Right renal cortex interstitium (tissue), 3 donors: ENCODE measurements around the gene RPS14. TPM values are rescaled to one million over a fixed set of nuclear protein-coding genes. Genes with fewer than 3 reads are reported as not detected.

ENCODE experiments used
- DNase-seq, 3 donors: peaks; one replicate each; pipeline ENCODE4 v3.0.0-alpha.2; 2013; ENCODE audit warnings: low read depth in 3 of 3, low spot score in 2 of 3
- polyA plus RNA-seq, 3 donors: library from polyadenylated mRNA; unstranded; fragments of 120-200 nt; gene quantifications; one replicate each; pipeline ENCODE4 v1.2.1, GENCODE V29; 2013; ENCODE audit not compliant: insufficient read length in 3 of 3

Gene RPS14
- 1,000 to 10,000 TPM; 2,305 to 2,430 (median 2,384) TPM for polyA plus RNA-seq

DNA sequence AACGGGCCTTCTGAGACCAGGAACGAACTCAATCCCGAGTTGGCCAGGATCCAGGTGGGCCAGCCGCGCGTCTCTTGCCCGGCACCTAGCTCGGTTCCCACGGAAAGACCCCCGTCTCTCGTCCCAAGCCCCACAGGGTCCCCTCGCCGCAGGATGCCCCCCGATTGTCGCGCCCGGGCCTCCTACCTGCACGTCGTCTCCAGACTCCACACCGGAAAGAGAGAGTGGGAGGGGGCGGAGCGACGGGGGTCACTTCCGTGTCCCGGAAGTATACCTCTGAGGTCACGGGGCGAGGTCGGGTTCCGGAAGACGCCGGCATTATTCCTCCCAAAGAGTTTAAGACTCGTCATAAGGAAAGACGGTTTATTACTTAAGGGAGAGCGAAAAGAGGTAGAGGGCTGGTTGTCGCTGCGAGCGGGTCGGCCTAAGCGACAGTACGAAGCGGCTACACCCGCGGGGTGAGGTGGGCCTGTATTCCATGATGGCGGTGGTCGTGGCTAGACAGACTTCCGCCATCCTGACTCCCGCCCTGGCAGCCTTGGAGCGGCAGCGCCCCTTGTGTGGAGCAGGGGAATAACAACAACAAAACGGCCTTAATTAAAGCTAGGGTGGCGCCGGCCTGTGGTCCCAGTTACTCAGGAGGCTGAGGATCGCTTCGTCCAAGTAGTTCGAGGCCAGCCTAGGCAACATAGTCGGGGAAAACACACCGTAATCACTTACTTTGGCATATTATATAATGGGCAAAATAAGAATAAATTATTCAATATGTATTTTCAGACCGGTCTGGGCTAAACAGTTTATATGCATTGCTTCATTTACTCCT is at the start of gene RPS14:
RPS14 (minus strand) TSS at position 223 of the 823 bp plus-strand sequence. CDS start 2,006 bp downstream, outside the sequence.
- DNase-seq = peak; percentile 93 to 98 (median 96)

GRCh38 chr5:150498971-150499370 is 49.4 kb upstream of the RPS14 start:
- no peak for DNase-seq

DNA sequence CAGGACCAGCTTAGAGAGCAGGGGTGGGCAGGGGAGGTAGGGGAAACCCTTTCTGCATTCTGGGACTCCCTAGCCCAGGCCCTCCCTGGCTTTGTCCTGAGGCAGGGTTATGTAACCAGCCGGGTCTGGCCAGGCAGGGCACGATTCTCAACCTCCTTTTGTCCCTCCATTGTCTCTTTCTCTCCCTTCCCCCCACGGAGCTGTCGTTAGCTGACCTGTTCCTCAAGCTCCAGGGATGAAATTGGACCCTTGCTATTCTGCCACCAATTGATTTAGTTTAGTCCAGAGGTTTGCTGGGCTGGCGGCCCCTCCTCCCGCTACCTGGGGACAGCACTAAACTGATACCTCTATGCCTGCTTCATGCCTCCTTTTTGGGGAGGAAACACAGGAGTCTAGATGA is 49.0 kb upstream of the RPS14 start:
- no peak for DNase-seq

DNA sequence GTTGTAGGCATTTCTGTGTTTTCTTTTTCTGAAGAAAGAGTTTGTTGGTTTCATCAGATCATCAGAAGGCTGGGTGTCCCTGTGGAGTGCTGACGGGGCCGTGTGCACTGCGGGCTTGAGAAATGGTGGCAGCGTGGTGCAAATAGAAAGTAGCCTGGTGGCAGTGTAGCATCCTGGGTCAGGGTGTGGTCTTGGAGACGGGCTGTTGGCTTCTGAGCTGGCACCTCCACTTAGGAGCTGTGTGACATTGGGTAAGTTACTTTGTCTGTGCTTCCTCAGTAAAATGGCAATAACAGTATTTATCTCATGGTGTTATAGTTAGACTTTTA is 48.4 kb upstream of the RPS14 start:
- no peak for DNase-seq

DNA sequence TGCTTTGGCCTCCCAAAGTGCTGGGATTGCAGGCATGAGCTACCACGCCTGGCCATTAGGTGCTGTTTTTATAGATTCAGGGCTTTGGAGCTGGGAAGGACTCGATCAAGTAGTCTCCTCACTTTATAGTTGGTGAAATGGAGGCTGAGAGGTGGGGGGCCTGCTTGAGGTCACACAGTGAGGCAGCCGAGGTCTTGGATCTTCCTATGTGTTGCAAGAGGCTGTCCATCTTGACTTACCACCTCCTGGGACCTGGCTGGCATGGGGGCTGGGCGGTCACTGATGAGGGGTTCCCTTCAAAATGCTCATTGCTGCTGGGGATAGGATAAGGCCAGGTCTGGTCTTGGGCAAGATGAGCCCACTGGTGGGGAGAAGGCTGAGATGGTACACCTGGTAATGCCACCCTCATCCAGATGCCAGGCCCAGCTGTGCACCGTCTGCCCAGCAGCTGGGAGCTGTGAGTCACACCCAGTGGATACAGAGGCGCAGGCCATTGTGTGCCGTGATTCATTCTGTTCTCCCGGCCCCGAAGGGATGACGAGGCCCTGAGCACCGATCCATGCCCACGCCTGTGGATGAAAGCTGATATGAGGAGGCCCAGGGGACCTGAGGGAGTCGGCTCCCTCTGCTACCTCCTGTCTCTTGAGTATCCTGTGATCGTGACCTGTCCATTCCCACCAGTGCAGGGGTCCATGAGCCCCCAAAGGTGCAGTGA is 47.9 kb upstream of the RPS14 start:
- DNase-seq = no peak

DNA sequence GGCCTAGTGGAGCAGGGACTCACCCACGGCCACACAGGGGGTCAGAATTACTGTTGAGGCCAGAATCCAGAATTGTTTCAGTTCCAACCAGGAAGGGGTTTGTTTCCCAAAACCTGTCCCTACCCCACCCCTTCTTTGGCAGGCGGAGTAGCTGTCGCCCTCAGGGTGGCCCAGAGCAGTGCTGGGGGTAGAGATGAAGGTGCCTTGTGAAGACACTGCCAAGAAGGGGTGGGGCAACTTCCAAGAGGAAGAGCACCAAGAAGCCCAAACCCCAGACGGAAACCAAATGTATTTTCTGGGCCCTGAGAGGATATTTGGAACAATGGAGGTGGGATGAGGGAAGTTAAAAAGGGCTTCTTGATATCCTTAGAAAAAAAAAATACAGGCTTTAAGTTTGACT is 47.0 kb upstream of the RPS14 start:
- DNase-seq = no peak

DNA sequence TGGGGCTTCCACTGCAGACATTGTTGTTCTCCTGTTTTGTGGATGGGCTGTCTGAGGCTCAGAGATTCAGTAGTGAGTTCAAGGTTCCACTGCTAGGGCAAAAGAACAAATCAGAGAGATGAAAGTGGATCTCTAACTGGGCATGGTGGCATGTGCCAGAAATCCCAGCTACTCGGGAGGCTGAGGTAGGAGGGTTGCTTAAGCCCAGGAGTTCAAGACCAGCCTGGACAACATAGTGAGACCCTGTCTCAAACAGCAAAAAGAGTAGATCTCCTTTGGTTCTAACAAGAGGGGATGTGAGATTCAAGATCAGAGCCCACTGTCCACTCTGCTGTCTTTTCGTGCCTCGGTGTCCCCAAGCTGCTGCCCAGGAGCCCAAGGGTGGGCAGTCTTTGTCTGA is 46.6 kb upstream of the RPS14 start:
- DNase-seq = no peak

DNA sequence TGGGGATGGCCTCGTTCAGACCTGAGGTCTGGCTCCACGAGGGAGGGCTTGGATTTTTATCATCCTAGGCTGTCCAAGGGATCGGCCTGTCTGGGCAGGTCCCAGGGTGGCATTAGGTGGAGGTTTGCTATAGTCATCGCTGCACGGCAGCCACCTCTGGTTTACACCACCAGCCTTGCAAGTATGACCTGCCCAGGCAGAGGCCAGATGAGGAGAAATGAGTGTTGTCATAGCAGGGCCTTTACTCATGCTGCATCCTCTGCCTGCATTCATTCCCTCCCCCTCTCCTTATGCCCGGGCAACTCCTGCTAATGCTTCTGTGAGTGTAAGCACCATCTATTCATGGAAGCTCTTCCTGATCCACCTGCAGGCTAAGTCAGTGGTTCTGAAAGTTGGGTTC is 43.1 kb upstream of the RPS14 start:
- no peak for DNase-seq

DNA sequence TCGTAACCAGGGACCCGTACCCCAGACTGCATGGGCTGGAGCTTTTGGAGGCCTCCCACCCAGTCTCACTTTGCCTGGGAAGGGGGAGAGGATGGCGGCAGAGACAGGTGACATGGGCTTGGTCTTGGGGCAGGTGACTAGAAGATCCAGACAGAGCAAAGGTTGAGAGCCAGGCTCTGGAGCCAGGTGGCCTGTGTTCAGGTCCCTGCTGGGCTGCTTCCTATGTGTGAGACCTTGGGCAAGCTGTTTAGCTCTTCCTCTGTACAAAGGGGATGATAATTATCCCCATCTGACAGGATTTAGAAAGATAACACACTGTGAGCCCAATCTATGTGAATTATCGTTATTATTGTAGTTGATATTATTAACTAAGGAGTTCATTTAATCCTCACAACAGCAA is 42.3 kb upstream of the RPS14 start:
- no peak for DNase-seq

GRCh38 chr5:150490754-150491153 is 41.2 kb upstream of the RPS14 start:
- DNase-seq = no peak

GRCh38 chr5:150490296-150490669 is 40.7 kb upstream of the RPS14 start:
- DNase-seq = no peak

- DNase-seq = no peak
Measured at GRCh38 chr5:150489360-150490295, 40.1 kb upstream of the RPS14 start.

GRCh38 chr5:150488519-150489359 is 39.2 kb upstream of the RPS14 start:
- no peak for DNase-seq

- DNase-seq = no peak
Measured at GRCh38 chr5:150487199-150488061, 37.9 kb upstream of the RPS14 start.

DNA sequence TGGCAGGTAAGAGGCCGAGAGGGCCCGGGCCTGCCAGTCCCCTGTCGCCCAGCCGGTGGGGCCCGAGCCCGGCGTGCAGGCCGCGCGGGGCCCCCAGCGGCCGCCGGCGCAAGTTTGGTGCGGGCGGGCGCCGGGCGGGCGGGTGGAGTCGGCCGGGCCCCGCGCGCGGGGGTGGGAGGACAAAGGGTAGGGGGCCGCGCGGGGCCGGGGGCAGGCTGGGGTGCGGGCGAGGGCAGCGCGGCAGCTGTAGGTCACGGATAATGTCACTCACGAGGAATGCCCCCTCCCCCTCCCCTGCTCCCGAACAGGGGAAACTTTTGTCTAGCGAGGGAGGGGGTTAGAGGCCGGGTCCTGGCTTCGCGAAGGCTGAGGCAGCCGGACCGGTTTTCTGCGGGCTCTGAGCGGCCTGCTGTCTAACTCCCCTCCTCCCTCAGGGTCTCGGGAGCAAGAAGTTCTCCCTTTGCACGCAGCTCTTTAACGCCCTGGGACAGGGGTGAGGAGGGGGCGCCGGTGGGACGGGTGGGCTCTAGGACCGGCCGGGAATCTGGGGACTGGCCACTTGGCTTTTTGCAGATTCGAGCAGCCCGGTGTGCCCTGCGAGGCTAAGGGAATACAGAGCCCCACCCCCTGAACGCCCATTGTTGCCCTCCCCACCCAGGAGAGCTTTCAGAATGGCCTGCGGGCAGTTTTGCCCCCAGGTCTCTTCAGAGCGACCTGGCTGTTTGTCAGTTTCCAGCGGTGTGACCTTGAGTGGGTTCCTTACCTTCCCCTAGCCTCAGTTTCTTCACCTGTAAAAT is 37.1 kb upstream of the RPS14 start:
- no peak for DNase-seq

DNA sequence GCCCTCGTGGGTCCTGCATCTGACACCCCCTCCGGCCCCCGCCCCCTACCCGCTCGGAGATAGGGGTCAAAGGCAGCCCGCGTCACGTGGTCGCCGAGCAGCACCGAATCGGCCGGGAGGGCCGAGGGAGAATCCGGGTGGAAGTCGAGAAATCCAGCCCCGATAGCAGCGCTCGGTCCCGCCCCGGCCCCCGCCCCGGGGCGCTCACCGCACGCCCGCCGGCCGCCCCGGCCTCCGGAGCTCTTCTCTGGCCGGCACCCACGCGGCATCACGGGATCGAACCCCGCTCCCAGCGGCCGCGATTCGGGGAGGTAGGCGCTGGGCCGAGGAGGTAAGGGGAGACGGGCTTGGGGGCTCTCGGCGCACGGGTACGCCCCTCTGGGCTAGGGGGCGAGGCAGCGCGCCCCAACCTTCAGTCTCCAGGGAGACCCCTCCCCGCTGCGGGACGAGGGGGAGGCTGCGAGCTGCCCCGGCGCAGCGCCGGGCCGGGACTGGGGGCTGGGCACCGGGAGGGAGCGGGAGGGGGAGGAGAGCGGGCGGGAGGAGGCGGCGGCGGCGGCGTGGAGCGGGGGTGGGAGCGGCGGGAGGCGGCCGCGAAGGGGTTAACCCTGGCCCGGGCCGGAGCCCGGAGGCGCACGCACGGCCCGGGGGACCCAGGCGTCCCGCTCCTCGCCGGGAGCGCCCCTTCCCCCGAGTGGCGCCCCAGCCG is 36.3 kb upstream of the RPS14 start:
- DNase-seq = no peak

DNA sequence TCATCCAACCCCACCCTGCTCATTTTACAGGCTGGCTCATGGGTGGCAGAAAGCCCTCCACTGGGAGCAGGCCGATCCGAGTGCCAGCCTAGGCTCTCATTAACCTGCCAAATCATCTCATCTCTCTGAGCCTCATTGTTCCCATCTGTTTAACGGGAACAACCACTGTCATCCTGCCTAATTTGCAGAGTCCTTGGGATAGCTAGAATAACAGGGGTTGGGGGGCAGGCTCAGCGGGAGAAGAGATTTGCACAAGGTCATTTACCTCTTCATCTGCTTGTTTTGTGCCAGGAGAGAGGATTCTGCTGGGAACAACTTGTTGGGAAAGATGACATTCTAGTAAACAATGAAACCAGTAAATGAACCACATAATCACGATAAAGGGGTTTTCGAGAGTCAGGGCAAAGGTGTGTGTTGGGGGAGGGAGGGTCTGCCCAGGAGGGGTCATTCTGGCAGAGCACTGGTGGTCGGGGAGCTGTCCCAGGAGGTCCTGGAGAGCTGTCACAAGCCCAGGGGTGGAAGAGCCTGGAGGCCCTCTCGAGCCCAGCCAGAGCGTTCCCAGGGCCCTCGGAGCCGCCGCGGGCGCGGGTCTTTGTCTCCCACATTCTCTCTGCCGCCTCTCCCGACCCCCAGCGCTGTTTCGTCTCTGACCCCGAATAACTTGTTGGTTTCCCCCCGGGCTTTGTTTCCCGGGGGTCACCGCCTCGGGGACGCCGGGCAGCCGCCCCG is 35.6 kb upstream of the RPS14 start:
- DNase-seq = no peak
